ENCODE data around the gene ZNF185.

DNA sequence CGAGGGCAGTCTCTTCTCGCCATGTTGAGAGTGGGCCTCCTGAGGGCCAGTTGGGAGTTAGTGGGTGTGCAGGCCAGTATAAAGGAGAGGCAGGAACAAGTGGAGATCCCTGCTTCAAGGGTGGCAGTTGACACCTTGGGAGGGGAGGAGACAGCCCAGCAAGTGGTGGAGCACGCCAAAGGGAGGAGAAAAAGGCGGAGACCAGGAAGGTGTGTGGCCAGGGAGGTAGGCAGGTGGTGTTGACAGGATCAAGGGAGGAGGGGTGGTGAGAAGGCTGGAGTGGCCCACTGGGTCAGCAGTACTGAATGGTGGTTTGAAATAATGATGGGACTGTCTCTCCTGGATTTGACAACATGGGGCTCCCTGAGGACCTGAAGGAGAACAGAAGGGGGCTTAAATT lies 32.6 kb downstream of the ZNF185 start:
- TF ChIP-seq, protein P1, sequence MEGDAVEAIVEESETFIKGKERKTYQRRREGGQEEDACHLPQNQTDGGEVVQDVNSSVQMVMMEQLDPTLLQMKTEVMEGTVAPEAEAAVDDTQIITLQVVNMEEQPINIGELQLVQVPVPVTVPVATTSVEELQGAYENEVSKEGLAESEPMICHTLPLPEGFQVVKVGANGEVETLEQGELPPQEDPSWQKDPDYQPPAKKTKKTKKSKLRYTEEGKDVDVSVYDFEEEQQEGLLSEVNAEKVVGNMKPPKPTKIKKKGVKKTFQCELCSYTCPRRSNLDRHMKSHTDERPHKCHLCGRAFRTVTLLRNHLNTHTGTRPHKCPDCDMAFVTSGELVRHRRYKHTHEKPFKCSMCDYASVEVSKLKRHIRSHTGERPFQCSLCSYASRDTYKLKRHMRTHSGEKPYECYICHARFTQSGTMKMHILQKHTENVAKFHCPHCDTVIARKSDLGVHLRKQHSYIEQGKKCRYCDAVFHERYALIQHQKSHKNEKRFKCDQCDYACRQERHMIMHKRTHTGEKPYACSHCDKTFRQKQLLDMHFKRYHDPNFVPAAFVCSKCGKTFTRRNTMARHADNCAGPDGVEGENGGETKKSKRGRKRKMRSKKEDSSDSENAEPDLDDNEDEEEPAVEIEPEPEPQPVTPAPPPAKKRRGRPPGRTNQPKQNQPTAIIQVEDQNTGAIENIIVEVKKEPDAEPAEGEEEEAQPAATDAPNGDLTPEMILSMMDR (IDR thresholded peaks at IDR 0.05 in 4 of 5, conservative IDR thresholded peaks at IDR 0.05 in 1 of 5): no peak
- no peak for TF ChIP-seq POLR2A (IDR thresholded peaks at IDR 0.05)
